Mesendoderm (in vitro differentiated cells): ENCODE data around the gene RTF2.

ENCODE experiments used
- DNase-seq: peaks from one replicate; pipeline ENCODE4 v3.0.0; 2013
- H2AK5ac ChIP-seq: 2 replicates; pipeline ENCODE4 v1.6.1; 2013; ENCODE audit warnings: low read length, inconsistent platforms
- H2BK120ac ChIP-seq: 2 replicates; pipeline ENCODE4 v1.6.1; 2013; ENCODE audit warnings: low read depth, mild to moderate bottlenecking, low read length, moderate library complexity, mixed read lengths
- H2BK15ac ChIP-seq: replicated peaks from 2 replicates; pipeline ENCODE4 v1.6.1; 2013; ENCODE audit warnings: low read depth, mild to moderate bottlenecking, moderate library complexity
- H2BK5ac ChIP-seq: 2 replicates; pipeline ENCODE4 v1.6.1; 2013; ENCODE audit warnings: low read length, inconsistent platforms
- H3K18ac ChIP-seq: 2 replicates; pipeline ENCODE4 v1.6.1; 2013; ENCODE audit warnings: mild to moderate bottlenecking, low read length, mixed read lengths
- H3K23ac ChIP-seq: one replicate; pipeline ENCODE4 v1.6.1; 2013; ENCODE audit warnings: low read length
- H3K27ac ChIP-seq: 2 replicates; pipeline ENCODE4 v1.5.1; 2013; ENCODE audit warnings: low read depth, mild to moderate bottlenecking, inconsistent platforms, low read length, moderate library complexity
- H3K27me3 ChIP-seq: 2 replicates; pipeline ENCODE4 v1.6.1; 2013; ENCODE audit warnings: low read length, control low read depth, mild to moderate bottlenecking, inconsistent platforms; ENCODE audit not compliant: insufficient read depth, poor library complexity
- H3K36me3 ChIP-seq: 2 replicates; pipeline ENCODE4 v1.6.1; 2013; ENCODE audit warnings: low read length, inconsistent platforms; ENCODE audit not compliant: control insufficient read depth, insufficient read depth
- H3K4ac ChIP-seq: one replicate; pipeline ENCODE4 v1.6.1; 2013; ENCODE audit warnings: low read depth, mild to moderate bottlenecking, low read length, moderate library complexity
- H3K4me1 ChIP-seq: 2 replicates; pipeline ENCODE4 v1.6.1; 2013; ENCODE audit warnings: low read depth, low read length, inconsistent platforms; ENCODE audit not compliant: control insufficient read depth
- H3K4me2 ChIP-seq: 2 replicates; pipeline ENCODE4 v1.6.1; 2013; ENCODE audit warnings: low read length
- H3K4me3 ChIP-seq: 2 replicates; pipeline ENCODE4 v1.5.1; 2013; ENCODE audit warnings: mild to moderate bottlenecking, low read length
- H3K56ac ChIP-seq: one replicate; pipeline ENCODE4 v1.6.1; 2013; ENCODE audit warnings: low read length
- H3K79me1 ChIP-seq: 2 replicates; pipeline ENCODE4 v1.6.1; 2013; ENCODE audit warnings: low read length, inconsistent platforms
- H3K79me2 ChIP-seq: 2 replicates; pipeline ENCODE4 v1.6.1; 2013; ENCODE audit warnings: mild to moderate bottlenecking, low read length; ENCODE audit not compliant: control insufficient read depth, insufficient read depth
- H3K9ac ChIP-seq: 2 replicates; pipeline ENCODE4 v1.6.1; 2013; ENCODE audit warnings: low read length, inconsistent platforms
- H4K5ac ChIP-seq: one replicate; pipeline ENCODE4 v1.6.1; 2013; ENCODE audit warnings: low read length
- H4K8ac ChIP-seq: one replicate; pipeline ENCODE4 v1.6.1; 2013; ENCODE audit warnings: low read depth, mild to moderate bottlenecking, control low read depth, low read length, moderate library complexity
- WGBS: extraction: QIAGEN DNeasy Blood & Tissue Kit; methylation state at CpG from one replicate; pipeline ENCODE4 v1.1.7; 2013; ENCODE audit warnings: low lambda C conversion rate, missing lambda C conversion rate; ENCODE audit not compliant: insufficient coverage; ENCODE audit errors: extremely low coverage; 5-methylcytosine and 5-hydroxymethylcytosine counted together

RTF2 gene

DNA sequence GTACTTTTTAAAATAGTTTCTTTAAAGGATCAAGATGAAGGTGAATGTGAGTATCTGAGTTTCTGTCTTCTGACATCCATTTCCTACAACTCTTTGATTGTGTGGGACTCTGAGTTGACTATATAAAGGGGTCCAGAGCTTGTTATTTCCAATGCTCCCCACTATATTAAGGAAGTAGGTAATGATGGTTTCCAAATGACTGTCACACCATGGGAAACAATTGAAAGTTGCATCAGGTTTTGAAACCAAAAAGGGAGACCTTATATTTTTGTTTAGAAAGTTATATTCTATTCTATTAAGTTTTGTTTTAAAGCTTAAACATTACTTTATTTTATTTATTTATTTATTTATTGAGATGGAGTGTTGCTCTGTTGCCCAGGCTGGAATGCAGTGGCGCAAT lies 45.2 kb upstream of the RTF2 start:
- Histone ChIP-seq H3K36me3 (no peaks in the 10 kb centered on the region), H2AK5ac (no peak overlapping the region), H2BK120ac (no peak overlapping the region), H4K5ac (no peak overlapping the region), H3K27ac (no peak overlapping the region), H2BK15ac (no peak overlapping the region), H3K27me3 (no peaks in the 10 kb centered on the region), H3K18ac (no peak overlapping the region), H3K23ac (no peak overlapping the region), H3K4me3 (no peak overlapping the region), H3K79me2 (no peaks in the 10 kb centered on the region), H2BK5ac (no peak overlapping the region), H3K79me1 (no peaks in the 10 kb centered on the region), H3K4me2 (no peak overlapping the region), H3K9ac (no peak overlapping the region), H3K4ac (no peak overlapping the region), H3K56ac (no peak overlapping the region), H4K8ac (no peak overlapping the region), H3K4me1 (no peaks in the 10 kb centered on the region)
- no CpG with 5 or more reads among the region's 1 CpG for WGBS
- DNase-seq: no peak

DNA sequence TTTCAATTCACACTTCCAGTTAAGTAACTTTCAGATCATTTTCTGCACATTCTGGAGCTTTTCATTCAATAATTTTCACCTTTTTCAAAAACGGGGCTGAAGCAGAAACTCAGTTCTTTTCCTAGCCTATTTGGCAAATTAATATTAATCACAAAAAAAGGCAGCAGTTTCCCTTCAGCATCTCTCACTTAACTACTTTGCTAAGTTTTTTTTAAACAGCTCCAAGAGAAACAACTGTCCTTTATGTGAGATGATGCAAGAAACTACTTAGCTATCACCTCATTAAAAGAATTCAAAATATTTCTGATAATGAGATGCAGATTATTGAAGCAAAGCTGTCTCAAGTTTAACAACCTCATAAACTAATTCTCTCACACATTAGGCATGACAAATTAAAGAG lies 44.5 kb upstream of the RTF2 start:
- Histone ChIP-seq H4K8ac (no peak overlapping the region), H3K27ac (no peak overlapping the region), H2AK5ac (no peak overlapping the region), H3K56ac (no peak overlapping the region), H4K5ac (no peak overlapping the region), H3K4me1 (no peaks in the 10 kb centered on the region), H3K18ac (no peak overlapping the region), H3K79me2 (no peaks in the 10 kb centered on the region), H3K4me2 (no peak overlapping the region), H2BK5ac (no peak overlapping the region), H3K23ac (no peak overlapping the region), H3K9ac (no peak overlapping the region), H2BK120ac (no peak overlapping the region), H3K4me3 (no peak overlapping the region), H3K4ac (no peak overlapping the region), H2BK15ac (no peak overlapping the region), H3K27me3 (no peaks in the 10 kb centered on the region), H3K79me1 (no peaks in the 10 kb centered on the region), H3K36me3 (no peaks in the 10 kb centered on the region)
- no peak for DNase-seq
- WGBS: no CpG with 5 or more reads among the region's 1 CpG

DNA sequence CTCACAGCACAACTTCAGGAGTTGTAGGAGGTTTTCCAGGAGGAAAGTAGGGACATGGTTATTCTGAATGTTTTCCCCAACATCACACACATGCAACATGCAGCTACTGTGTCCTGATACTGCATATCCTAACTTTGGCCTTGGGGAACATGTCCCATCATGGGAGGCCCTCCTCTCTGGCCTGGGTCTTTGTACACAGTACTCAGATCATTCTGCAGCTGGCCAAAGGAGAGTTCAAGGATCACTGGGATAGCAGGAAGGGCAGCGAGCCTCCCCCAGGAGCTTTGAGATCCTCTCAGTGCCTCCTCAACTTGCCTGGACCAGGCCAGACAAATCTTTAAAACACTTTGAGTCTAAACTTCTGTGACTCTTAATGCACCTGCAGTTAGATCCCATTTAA lies 43.5 kb upstream of the RTF2 start:
- Histone ChIP-seq H3K4me1 (no peaks in the 10 kb centered on the region), H2BK15ac (no peak overlapping the region), H3K27me3 (no peaks in the 10 kb centered on the region), H3K27ac (no peak overlapping the region), H2BK5ac (no peak overlapping the region), H2BK120ac (no peak overlapping the region), H3K4me2 (no peak overlapping the region), H3K9ac (no peak overlapping the region), H3K23ac (no peak overlapping the region), H4K8ac (no peak overlapping the region), H3K56ac (no peak overlapping the region), H4K5ac (no peak overlapping the region), H3K36me3 (no peaks in the 10 kb centered on the region), H2AK5ac (no peak overlapping the region), H3K4ac (no peak overlapping the region), H3K79me1 (no peaks in the 10 kb centered on the region), H3K79me2 (no peaks in the 10 kb centered on the region), H3K18ac (no peak overlapping the region), H3K4me3 (no peak overlapping the region)
- WGBS: no CpG with 5 or more reads among the region's 1 CpG
- DNase-seq: no peak

DNA sequence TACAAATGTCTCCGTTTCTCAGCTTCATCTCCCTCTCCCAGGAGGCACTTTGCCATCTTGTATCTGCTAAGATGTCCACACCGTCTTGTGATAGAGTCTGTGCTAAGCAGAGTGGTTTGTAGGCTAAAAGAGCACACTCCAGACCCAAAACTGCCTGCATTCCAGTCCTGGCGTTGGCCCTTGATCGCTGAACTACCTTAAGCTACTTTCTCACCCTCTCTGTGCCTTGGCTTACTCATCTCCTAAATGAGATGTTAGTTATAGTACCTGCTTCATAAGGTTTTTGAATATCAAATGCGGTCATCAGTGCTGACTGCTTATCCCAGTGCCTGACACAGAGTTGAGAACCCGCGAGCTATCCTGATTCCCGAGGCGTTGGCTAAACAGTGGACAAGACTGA lies 42.4 kb upstream of the RTF2 start:
- no peaks in the 10 kb centered on the region for H3K79me2 ChIP-seq
- no peak overlapping the region for H3K23ac ChIP-seq
- H2BK15ac ChIP-seq: no peak overlapping the region
- no peaks in the 10 kb centered on the region for H3K27me3 ChIP-seq
- no peak overlapping the region for H3K4me2 ChIP-seq
- H3K36me3 ChIP-seq: no peaks in the 10 kb centered on the region
- H3K9ac ChIP-seq: no peak overlapping the region
- no peaks in the 10 kb centered on the region for H3K79me1 ChIP-seq
- H2BK120ac ChIP-seq: no peak overlapping the region
- H3K18ac ChIP-seq: no peak overlapping the region
- H3K4me3 ChIP-seq: no peak overlapping the region
- H2AK5ac ChIP-seq: no peak overlapping the region
- DNase-seq: no peak
- H3K4ac ChIP-seq: no peak overlapping the region
- H3K27ac ChIP-seq: no peak overlapping the region
- H4K8ac ChIP-seq: no peak overlapping the region
- no peak overlapping the region for H3K56ac ChIP-seq
- no peak overlapping the region for H4K5ac ChIP-seq
- H2BK5ac ChIP-seq: no peak overlapping the region
- no peaks in the 10 kb centered on the region for H3K4me1 ChIP-seq
- WGBS: no CpG with 5 or more reads among the region's 9 CpGs

DNA sequence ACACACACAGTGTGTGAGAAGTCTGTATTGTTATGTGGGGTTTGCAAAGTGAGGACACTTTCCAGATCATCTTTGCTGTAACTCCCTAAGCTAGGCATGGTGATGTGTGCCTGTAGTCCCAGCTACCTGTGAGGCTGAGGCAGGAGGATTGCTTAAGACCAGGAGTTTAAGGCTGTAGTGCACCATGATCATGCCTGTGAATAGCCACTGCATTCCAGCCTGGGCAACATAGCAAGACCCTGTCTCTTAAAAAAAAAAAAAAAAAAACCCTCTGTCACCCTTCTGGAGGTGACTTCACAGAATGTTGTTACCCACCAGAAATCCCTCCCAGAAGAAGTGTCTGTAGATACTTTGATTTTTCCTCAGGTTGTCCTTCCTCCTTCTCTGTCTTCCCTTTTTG lies 41.5 kb upstream of the RTF2 start:
- H2AK5ac ChIP-seq: no peak overlapping the region
- H3K36me3 ChIP-seq: no peaks in the 10 kb centered on the region
- H3K9ac ChIP-seq: no peak overlapping the region
- no peak overlapping the region for H3K4me2 ChIP-seq
- H3K23ac ChIP-seq: no peak overlapping the region
- no peaks in the 10 kb centered on the region for H3K4me1 ChIP-seq
- no peak overlapping the region for H2BK15ac ChIP-seq
- H4K8ac ChIP-seq: no peak overlapping the region
- no peak overlapping the region for H3K56ac ChIP-seq
- H3K4me3 ChIP-seq: no peak overlapping the region
- H3K27ac ChIP-seq: no peak overlapping the region
- no peak overlapping the region for H2BK5ac ChIP-seq
- H4K5ac ChIP-seq: no peak overlapping the region
- H3K27me3 ChIP-seq: no peaks in the 10 kb centered on the region
- no peak overlapping the region for H3K4ac ChIP-seq
- no peak overlapping the region for H2BK120ac ChIP-seq
- DNase-seq: no peak
- H3K18ac ChIP-seq: no peak overlapping the region
- no peaks in the 10 kb centered on the region for H3K79me1 ChIP-seq
- H3K79me2 ChIP-seq: no peaks in the 10 kb centered on the region

DNA sequence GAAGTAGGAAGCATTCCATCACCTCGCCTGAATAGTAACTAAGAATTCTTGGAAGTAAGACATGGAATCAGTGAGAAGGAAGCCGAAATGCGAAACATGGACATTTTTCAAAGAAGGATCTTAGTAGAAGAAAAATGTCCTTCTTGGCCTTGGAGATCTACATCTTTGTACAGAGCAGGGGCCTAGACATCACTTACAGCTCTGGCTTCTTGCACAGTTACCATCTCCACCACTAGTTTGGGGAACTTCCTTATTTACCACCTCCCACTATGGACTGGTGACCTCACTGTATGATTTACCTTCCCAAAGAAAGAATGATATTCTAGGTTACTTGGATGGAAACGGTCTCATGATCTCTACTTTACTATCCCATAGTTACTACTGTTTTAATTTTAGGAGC lies 40.6 kb upstream of the RTF2 start:
- H4K8ac ChIP-seq: no peak overlapping the region
- no peak overlapping the region for H4K5ac ChIP-seq
- no peak overlapping the region for H3K4me3 ChIP-seq
- no peak for DNase-seq
- H3K56ac ChIP-seq: no peak overlapping the region
- no peak overlapping the region for H3K9ac ChIP-seq
- no peak overlapping the region for H3K27ac ChIP-seq
- H3K27me3 ChIP-seq: no peaks in the 10 kb centered on the region
- H3K4me1 ChIP-seq: no peaks in the 10 kb centered on the region
- H2AK5ac ChIP-seq: no peak overlapping the region
- no peak overlapping the region for H3K4me2 ChIP-seq
- H3K36me3 ChIP-seq: no peaks in the 10 kb centered on the region
- no peaks in the 10 kb centered on the region for H3K79me1 ChIP-seq
- no peak overlapping the region for H2BK5ac ChIP-seq
- H2BK120ac ChIP-seq: no peak overlapping the region
- no peak overlapping the region for H2BK15ac ChIP-seq
- H3K23ac ChIP-seq: no peak overlapping the region
- H3K79me2 ChIP-seq: no peaks in the 10 kb centered on the region
- no peak overlapping the region for H3K18ac ChIP-seq
- no CpG with 5 or more reads among the region's 4 CpGs for WGBS
- H3K4ac ChIP-seq: no peak overlapping the region
